ENCODE results near the gene EPHB2.
A peak's percentile ranks its signal among the peaks of the same experiment; 100 is the strongest.

EPHB2 gene

DNA sequence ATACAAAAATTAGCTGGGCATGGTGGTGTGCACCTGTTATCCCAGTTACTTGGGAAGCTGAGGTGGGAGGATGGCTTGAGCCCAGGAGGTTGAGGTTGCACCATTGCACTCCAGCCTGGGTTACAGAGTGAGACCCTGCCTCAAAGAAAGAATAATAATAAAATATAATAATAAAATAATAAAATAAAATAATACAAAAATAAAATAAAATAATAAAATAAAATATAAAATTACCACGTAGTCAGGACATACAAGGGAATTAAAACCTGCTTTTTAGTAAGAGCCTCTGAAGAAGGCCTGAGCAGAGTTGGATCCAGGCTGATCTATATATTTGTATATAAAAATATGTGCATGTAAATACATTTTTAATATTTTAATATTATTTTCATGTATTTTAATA is 41.7 kb downstream of the EPHB2 start:
- no peak for DNase-seq

DNA sequence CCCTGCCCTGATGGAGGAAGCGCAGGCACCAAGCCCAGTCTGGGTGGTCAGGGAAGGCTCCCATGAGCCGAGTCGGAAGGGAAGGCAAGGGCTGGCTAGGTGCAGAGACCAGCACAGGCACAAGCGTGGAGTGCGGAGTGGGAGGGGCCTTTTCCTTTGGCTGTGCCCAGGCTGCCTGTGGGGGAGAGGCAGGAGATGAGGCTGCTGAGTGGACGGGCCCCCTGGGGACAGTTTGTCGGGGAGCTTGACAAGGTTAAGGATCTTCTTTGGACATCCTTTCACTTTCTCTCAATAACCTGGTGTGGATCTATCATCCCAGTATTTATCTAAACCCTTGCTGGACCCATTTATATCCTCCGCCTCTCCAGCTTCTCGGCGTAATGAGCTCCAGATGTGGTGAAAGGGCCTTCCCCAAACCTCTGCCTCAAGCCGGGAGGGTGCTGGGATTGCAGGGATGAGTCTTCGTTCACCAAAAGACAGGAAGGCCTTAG is 42.9 kb downstream of the EPHB2 start:
- no peak for DNase-seq

DNA sequence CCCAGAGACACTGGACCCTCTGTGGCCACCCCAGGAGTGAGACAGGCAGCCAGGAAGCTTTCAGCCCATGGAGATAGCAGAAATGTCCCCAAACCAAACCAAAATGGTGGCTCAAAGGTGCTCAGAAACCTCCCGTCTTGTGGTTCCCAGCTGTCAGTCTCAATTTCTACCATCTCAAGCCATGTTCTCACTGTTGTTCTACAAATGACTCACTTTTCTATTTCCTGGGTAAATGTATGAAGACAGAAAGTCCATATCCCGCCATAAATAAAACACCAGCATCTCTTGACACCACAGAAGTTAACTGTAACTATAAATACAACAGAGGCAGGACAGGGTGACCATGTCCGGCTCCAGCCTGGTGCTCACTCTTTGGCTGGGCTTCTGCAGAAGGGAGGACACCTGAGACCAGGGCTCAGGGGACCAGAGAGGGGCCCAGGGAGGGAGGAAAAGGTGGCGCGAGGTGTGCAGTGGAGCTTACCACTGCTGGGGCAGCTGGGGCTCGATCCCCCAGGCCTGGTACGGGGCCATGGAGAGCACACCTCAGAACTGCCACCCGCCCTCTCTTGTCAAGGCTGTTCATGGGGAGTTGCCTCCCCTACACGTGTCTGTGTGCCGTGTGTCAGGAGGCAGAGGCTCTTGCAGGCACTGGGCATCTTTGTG is 43.6 kb downstream of the EPHB2 start:
- no peak for DNase-seq

DNA sequence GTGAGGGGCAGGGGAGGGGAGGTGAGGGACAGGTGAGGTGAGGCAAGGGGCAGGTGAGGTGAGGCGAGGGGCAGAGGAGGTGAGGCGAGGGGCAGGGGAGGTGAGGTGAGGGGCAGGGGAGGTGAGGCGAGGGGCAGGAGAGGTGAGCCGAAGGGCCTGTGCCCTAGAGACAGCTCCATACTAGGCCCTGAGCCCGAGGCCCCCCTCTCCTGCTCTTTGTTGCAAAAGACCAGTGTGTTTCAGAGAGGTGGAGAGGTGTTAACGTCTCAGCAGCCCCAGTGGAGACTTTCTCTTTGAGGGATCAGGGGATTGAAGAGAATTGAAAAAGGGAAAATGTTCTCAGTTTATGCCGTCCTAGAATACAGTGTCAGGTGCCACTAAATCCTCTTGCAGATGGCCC is 44.2 kb downstream of the EPHB2 start:
- no peak for DNase-seq

DNA sequence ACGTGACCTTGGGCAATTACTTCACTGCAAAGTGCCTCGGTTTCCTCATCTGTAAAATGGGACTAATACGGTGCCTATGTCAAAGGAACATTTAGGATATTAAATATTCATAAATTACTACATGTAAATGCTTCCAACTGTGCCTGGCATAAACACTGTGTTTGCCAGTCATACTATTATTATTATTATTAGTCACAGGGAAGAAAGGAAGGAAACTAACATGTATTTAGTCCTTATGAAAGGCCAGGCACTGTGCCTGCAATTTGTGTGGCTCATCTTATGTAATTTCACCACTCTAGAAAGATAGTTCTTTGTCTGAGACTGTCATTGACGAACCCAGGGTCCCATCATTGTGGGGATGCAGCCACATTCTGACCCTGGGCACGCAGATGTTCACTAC is 45.0 kb downstream of the EPHB2 start:
- no peak for DNase-seq

DNA sequence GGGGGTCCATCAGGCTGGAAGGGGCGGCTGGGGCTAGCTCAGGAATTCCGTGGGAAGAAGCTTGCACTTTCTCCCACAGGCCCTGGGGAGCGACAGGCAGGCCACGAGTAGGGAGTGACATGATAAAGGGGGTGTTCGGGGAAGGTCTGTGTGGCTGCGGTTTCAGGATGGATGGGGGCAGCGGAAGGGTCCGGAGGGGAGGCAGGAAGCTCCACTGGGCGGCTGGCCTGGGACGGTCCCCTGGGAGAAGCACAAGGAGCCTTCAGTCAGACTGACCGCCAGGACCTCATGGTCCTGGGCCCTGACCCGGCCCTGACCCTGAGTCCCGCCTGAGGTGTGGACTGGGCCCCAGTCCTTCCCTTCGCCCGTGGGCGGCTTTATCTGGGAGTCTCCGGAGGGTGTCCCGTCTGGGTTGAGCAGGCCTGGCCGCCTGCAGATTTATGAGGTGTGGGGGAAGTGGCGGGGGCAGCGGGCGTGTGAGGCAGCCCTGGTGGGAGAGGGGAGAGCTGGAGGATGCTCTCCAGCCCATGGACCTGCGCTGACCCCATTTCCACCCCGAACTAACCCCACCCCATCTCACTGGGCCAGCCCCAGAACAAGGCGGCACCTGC is 45.6 kb downstream of the EPHB2 start:
- no peak for DNase-seq

DNA sequence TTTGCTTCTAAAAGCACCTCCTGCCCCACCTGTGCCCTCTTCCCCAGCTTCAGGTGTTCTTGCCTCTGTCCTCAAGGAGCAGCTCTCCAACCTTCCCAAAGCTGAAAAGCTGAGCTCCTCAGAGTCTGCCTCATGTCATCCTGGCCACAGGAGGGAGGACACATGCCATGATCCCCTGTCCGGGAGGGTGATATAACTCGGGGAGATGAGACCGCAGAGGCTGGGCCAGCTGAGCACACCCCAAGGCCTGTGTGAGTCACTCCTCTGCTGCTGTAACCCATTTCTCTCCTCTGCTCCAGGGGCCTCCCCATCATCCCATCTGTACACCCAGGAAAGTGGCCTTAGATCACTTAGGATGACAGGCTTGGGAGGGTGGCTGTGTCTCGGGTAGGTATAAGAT is 49.8 kb downstream of the EPHB2 start:
- DNase-seq: no peak

DNA sequence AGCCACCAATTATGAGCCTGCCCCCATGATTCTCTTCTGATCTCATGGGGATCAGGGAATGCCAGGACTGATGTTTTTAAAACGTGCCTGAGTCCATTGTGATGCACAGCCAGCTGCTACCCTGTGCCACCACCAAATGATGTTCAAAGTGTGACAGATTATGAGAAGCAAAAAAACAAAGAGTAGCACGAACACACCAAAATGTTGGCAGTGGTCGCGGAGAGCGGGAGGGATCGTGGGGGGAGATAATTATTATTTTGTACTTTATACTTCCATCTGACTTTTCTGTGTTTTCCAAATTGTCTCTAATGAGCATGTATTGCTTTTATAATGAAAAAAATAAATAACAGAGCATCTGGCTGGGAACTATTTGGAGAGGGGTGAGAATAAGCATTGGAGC is 50.5 kb downstream of the EPHB2 start:
- no peak for DNase-seq

DNA sequence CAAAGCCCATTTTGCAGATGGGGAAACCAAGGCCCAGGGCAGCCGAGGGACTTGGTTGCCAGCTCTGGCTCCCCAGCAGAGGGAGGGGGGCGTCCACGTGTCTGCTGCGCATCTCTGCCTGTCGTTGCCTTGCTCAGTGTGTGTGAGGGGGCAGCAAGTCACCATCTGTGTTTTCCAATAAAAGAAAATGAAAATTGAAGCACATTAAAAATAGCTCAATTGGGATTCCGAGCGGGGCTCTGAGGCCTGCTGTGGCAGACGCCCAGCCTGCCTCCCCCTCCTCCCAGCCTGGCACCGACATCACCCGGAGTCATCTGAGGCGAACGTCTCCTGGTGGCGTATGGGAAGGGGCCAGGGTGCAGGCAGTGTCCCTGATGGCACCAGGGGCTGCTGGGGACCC is 51.2 kb downstream of the EPHB2 start:
- peak in 1 of 2 donors; percentile 31 for DNase-seq

DNA sequence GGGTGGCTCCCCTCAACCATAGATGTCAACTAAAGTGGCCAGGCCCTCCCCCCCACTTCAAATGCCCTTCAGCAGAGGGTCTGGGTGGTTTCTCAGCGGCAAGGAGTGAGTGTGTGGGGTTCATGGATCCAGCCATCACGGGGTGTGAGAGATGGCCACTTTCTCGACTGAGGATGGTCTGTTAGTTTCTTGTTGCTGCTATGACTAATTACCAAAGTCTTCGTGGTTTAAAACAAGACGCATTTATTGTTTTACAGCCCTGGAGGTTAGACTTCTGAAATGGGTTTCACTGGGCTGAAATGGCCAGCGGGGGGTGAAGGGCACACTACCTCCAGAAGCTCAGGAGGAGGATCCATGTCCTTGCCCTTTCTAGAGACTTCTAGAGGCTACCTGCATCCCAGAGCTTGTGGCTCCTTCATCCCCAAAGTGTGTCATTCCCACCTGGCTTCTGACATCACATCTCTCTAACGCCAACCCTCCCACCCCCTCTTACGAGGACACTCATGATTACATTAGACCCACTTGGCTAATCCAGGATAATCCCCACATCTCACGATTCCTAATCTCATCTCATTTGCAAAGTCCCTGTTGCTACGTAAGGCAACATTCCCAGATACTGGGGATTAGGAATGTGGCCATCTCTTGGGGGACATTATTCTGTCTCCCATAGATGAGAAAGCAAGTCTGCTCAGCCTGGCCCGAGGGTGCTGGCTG is 53.0 kb downstream of the EPHB2 start:
- no peak for DNase-seq

DNA sequence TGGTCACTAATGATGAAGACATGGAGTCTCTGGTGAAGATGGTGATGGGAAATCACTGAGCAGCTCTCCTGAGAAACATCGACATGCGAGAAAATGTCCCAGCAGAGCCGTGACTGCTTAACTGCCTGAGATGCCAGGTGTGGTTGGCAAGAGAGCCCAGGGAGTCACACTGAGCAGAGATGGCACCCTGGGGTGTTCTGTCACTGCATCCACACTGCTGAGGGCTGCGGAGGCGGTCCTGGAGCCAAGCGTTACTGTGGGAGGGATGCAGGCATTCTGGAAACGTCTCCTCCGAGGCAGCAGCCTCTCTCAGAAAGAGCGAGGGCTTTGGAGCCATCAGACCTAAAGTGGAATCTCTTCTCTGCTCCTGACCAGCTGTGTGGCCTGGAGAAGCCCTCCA is 57.2 kb downstream of the EPHB2 start:
- DNase-seq: no peak

DNA sequence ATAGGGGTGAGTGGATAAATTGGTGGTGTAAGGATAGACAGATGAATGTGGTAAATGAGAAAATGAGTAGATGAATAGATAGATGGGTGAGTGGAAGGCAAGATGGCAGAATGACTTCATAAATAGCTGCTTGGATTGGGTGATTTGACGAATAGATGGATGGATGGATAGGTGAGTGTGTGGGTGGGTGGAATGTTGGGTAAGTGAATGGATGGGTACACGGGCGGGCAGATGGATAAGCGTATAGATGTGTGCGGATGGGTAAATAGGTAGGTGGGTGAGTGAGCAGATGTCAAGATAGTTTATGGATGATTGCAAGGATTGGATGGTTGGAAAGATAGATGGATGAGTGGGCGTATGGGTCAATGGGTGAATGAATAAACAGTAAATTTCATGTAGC is 59.3 kb downstream of the EPHB2 start:
- no peak for DNase-seq

DNA sequence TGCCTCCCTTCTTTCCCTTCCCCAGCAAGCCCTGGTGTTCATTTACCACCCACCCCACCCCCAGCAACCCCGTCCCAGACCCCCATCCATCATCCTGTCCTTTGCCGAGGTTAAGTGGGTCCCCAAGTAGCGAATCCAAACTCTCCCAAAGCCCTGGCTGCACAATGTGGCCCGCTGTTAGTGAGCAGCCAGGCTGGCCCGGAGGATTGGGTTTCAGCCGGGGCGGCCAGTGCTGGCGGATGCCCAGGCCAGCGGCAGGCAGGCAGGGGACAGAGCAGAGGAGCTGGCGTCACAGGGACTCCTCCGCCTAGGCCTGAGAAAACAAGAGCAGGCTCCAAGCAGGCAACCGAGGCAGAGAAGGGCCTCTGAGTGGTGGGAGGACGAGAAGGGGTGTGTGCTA is 61.4 kb downstream of the EPHB2 start:
- peak; percentile 49 to 56 for DNase-seq

DNA sequence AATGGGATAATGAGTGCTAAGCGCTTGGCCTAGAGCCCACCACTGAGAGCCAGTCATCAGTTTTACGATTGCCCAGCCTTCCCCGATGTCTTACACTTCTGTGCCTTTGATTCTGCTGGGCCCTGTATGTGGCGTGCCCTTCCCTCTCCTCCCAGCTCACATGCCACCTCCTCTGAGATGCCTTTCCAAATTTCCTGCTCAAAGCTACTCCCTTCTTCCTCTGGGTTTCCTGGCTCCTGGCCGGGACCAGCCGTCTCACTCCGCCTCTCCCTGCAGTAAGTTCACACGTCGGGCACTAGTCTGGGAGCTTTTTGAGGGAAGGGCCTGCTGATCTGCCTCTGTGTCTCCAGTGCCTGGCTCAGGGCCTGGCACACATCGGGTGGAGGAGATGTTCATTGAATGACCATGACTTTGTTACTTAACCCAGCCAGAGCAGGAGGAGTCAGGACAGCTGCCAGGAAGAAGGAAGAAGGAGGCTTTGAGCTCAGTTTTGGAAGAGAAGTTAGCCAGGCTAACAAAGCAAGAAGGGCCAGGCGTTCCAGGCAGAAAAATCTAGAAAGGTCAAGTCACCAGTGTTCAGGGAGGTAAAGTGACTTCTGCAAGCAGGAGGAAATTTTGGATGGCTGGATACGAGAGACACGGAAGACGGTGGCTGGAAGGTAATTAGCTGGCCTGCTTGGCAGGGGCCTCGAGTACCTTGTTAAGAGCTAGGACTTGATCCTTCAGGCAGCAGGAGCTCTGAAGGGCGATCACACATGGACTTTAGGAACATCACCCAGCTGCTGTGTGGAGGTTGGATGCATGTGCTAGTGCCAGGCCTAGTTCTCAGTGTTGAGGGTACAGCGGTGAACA is 63.6 kb downstream of the EPHB2 start:
- DNase-seq: peak; percentile 26 to 47

DNA sequence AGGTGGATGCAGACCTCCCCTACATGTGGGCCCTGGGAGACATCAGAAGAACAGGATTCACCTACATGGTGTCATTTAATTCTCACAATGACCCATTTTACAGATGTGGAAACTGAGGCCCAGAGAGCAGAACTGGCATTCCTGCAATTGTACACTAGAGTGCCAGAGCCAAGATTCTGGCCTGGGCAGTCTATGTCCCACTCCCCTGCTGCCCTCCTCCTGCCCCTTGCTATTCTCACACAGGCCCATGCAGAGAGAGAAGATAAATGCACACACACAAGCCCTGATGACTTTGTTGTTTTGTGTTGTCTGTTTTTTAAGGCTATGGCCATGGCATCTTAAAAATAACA is 64.2 kb downstream of the EPHB2 start:
- no peak for DNase-seq

DNA sequence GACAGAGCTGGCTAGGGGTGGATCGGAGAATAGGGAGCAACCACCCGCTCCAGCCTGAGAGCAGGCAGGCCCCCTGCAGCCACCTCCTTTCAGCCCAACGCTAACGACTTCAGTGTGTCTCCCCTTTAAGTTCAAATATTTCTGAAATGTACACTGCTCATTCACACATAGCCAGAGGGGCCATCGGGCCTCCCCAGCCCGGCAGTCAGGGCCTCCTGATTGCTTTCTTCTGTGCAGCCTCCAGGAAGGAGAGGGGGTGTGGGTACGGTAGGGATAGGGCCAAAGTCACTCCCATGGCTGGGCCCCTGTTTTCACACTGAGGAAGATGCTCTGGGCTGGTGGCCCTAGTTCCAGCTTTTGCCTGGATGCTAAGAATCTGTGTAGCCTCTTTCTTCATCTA is 64.8 kb downstream of the EPHB2 start:
- no peak for DNase-seq

DNA sequence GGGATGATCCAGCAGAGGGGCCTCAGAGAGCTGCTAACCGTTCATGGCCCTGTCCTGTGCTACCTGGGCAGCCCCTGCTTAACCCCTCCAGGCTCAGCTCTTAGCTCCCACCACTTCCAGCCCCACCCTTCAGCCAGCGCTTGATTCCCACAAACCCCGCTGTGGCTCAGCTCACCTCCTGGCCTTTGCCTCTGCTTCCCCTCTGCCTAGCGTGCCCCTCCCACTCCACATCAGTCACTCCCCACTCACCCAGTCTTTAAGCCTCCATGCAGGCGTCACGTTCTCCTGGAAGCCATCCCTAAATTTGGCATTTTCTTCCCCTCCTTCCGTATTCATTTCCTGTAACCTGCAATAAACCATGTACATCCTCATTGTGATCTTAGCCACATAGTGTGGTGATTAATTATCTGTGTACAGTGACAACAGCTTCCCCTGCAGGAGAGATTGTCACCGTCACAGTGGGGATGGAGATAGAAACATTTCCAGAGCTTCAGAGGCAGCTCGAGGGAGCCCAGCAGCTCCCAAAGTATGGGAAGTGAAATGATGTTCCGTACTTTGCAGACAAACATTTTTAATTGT is 65.5 kb downstream of the EPHB2 start:
- DNase-seq: no peak

DNA sequence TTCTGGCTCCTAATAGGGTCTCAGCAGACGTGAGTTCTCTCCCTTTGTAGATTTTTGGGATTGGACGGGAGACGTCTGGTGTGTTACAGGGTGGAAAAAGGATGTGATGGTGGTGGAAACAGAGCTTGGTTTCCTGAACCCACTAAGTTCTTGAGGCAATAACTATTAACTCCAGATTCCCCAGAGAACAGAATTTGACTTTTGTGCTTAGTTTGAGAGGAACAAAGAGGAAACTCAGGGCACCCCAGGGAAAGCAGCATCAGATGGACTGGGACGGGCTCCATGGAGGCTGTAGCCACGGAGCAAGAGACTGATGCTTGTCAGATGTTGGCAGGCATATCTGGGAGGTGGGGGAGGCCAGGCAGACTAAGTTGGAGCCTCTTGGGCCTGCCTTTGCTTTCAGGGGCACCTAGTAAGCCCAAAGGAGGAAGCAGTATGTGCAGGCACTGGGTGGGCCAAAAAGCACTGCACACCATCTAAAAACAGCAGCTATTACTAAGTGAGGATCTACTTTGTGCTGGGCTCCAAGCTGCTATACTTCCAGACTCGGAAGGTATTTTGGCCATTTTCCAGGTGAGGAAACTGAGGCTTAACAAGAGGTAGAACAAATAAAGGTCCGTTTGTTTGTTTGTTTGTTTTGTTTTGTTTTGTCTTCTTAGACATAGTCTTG is 66.9 kb downstream of the EPHB2 start:
- DNase-seq: no peak

DNA sequence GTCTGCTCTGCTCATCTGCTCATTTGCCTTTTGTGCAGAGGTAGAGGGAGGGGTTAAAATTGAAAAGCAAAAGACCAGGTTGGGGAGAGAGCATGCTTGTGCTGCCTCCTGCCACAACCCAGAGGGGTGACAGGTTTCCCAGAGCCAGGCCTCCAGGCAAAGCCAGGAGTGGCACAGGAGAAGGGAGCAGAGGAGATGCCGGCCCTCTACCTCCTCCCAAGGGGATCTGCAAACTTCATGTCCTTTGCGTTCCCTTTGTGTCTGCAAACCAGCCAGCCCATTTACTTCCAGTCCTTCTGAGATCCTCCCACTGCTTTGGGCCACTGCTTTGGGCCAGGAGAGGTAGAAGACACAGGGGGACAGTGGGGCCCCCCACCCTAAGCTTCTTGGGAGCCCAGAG is 67.8 kb downstream of the EPHB2 start:
- DNase-seq: no peak

DNA sequence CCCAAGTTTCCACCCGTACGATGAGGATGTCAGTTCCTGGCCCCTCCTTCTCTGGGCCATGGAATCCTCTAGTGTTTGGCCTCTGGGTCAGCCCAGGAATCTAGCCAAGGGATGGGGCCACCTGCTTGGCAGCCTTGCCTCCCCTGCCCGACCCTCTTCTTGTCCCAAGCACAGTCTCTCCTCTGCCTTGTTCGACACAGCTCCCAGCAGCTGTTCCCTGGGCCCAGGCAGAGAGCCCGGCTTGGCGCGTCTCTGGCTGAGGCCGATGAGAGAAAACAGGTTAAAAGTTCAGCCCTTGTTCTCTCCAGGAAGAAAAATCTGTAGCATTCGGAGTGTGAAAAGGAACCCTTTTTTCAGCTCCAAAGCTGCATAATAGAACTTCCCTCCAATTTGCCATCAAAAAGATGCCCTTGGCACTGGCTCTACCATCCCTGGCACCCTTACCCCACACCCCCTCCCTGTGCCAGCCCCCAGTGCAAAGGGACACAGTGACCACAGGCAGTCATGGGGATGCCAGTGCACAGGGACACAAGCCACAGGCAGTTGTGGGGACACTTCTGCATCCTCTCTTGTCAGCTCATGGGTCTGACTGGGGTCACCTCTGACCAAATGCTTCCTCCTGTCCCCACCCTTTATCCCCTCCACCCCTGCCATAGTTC is 68.4 kb downstream of the EPHB2 start:
- DNase-seq: peak; percentile 44 to 69

DNA sequence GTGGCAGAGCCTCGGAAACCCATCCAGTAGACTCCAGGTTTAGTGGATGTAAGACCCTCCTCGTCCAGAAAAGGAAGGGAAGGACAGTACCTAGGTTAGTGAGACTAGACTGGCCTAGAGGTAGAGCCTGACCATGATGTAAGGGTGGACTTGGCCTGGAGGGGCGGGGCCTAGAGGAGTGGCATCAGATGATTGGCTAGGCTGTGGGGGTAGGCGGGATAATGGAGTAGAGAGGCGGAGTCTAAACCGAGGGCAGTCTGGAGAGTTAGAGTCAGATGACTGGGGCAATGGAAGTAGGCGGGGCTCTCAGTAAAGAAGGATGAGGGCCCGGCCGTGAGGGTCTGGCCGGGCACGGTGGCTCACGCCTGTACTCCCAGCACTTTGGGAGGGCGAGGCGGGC is 70.1 kb downstream of the EPHB2 start:
- no peak for DNase-seq

DNA sequence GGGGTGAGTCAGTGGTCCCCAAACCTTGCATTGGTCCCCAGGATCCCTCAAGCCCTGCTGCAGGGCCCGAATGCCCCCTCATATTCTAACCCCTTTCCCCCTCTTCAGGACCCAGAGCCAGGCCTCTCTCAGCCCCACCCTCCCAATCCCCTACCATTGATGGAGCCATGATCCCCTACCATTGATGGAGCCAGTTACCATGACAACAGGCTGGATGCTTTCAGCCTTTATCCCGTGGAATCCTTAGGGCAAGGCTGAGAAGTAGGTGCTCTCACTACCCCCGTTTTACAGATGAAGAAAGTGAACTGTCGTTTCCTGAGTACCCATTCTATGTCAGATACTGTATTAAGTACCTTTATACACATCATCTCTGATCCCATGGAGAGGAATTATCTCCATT is 70.8 kb downstream of the EPHB2 start:
- DNase-seq: no peak

Data from hippocampal formation (tissue), 2 donors.